ENCODE data around the gene HSD17B3. TPM values are rescaled to one million over a fixed set of nuclear protein-coding genes. Genes with fewer than 3 reads are reported as not detected.

Gene HSD17B3
- total and polyA plus RNA-seq, 2 donors (not counting 3 experiments of a cell fraction or from before 2014, with no cell fraction given): 0.46 TPM; not detected in 1

DNA sequence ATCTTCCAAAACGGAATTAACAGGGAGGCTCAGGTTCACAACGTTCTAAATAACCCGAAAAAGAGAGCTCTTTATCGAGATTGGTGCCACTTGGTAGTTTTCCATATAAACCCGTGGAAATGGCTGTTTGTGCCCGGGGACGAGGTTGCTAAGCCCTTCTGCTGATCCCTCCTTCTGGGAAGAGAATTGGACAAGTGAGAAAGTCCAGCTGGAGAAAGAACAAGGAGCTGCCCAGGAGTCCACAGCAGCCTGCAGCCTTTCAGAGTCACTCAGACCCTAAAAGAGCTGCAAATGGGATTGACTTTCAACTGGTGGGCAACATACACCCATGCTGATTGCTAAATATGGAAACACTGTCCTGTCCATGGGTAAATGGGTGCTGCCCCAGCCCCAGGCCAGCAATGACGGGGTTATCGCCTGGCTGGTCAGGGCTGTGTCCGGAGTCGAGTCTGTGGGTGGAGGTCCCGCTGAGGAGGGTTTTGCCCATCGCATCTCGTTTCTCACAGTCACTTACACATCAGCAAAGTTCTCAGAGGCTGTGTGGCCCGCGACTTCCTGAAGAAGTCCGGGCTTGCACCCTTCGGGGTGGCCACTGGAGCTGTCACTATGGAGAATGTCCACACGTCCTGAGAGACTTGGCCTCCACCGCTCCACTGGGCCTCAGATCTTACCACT is 40.7 kb upstream of the HSD17B3 start:
- no peaks in the 10 kb centered on the region for H4K20me1 ChIP-seq (replicated peaks; ENCODE audit: control insufficient read depth, extremely low read depth, insufficient read depth, low read length)
- H3K9me1 ChIP-seq (replicated peaks; ENCODE audit: control insufficient read depth, extremely low read depth, insufficient read depth, low read length): no peaks in the 10 kb centered on the region
- H3K9me3 ChIP-seq (replicated peaks; ENCODE audit: control insufficient read depth, insufficient read depth, low read length): no peaks in the 10 kb centered on the region
- DNase-seq (ENCODE audit: low read depth, low spot score) (no peak), FAIRE-seq (no peak)
- H3K4me2 ChIP-seq (ENCODE audit: insufficient read depth, low read length): no peak overlapping the region
- dilution Hi-C loops (cut with MboI; ENCODE audit: extremely low pct_ligation_motif_present, low sequenced_read_pairs): no loop called here
- H3K4me1 ChIP-seq (ENCODE audit: control insufficient read depth, extremely low read depth, insufficient read depth, low read length): peaks cover 27% of the 10 kb centered on the region
- intact Hi-C loops (cut with micrococcal nuclease): loop anchor here (5.0 kb wide), 1 partner anchor 225 kb away; no protein-coding TSS in a partner anchor
- CTCF ChIA-PET: interaction anchor here (0.8 to 2.9 kb wide), 2 partner anchors 15 to 324 kb away, joined by 3 to 43 read pairs; no protein-coding TSS in a partner anchor
- H3K79me2 ChIP-seq (ENCODE audit: control insufficient read depth, insufficient read depth, low read length): no peaks in the 10 kb centered on the region
- no peak overlapping the region for H2AFZ ChIP-seq (ENCODE audit: low read depth, low read length)
- no peak overlapping the region for H3K4me3 ChIP-seq (replicated peaks in 1 of 3; ENCODE audit: insufficient read depth in 1 of 3, low read depth in 1 of 3, low read length in 3 of 3)
- TF ChIP-seq POLR2A (IDR thresholded peaks at IDR 0.05; ENCODE audit: low read depth, low read length): no peak
- no peak for TF ChIP-seq POLR2AphosphoS5 (IDR thresholded peaks at IDR 0.05; ENCODE audit: insufficient read depth, low read depth, low read length)
- TF ChIP-seq MYC (IDR thresholded peaks at IDR 0.05; ENCODE audit: low read depth, low read length): no peak
- no peak overlapping the region for H3K9ac ChIP-seq (replicated peaks; ENCODE audit: extremely low read depth, insufficient read depth, low read length)
- H3K27ac ChIP-seq (ENCODE audit: insufficient read depth, low read depth, low read length): no peak overlapping the region
- peaks cover 0 to 3% of the 10 kb centered on the region in 2 experiments for H3K36me3 ChIP-seq (ENCODE audit: control insufficient read depth in 2 of 2, extremely low read depth in 1 of 2, insufficient read depth in 2 of 2, low read length in 2 of 2)
- BruUV-seq (replicated peaks): no TSS peak
- H3K27me3 ChIP-seq (ENCODE audit: control insufficient read depth in 2 of 2, insufficient read depth in 2 of 2, low read length in 2 of 2): no peaks in the 10 kb centered on the region
- POLR2A ChIA-PET: no interaction called here

- POLR2A ChIA-PET: no interaction called here
- no peaks in the 10 kb centered on the region for H3K79me2 ChIP-seq (ENCODE audit: control insufficient read depth, insufficient read depth, low read length)
Observed at GRCh38 chr9:96340707-96341106, 38.7 kb upstream of the HSD17B3 start.

More at GRCh38 chr9:96340707-96341106, 38.7 kb upstream of the HSD17B3 start:
- Histone ChIP-seq H2AFZ (ENCODE audit: low read depth, low read length) (no peak overlapping the region), H4K20me1 (replicated peaks; ENCODE audit: control insufficient read depth, extremely low read depth, insufficient read depth, low read length) (no peaks in the 10 kb centered on the region), H3K4me2 (ENCODE audit: insufficient read depth, low read length) (no peak overlapping the region), H3K4me1 (ENCODE audit: control insufficient read depth, extremely low read depth, insufficient read depth, low read length) (peaks cover 27% of the 10 kb centered on the region), H3K27ac (ENCODE audit: insufficient read depth, low read depth, low read length) (no peak overlapping the region), H3K9me3 (replicated peaks; ENCODE audit: control insufficient read depth, insufficient read depth, low read length) (no peaks in the 10 kb centered on the region), H3K4me3 (replicated peaks in 1 of 3; ENCODE audit: insufficient read depth in 1 of 3, low read depth in 1 of 3, low read length in 3 of 3) (no peak overlapping the region), H3K9ac (replicated peaks; ENCODE audit: extremely low read depth, insufficient read depth, low read length) (no peak overlapping the region), H3K9me1 (replicated peaks; ENCODE audit: control insufficient read depth, extremely low read depth, insufficient read depth, low read length) (no peaks in the 10 kb centered on the region), H3K36me3 (ENCODE audit: control insufficient read depth in 2 of 2, extremely low read depth in 1 of 2, insufficient read depth in 2 of 2, low read length in 2 of 2) (peaks cover 0 to 3% of the 10 kb centered on the region in 2 experiments), H3K27me3 (ENCODE audit: control insufficient read depth in 2 of 2, insufficient read depth in 2 of 2, low read length in 2 of 2) (no peaks in the 10 kb centered on the region)
- CTCF ChIA-PET: no interaction called here
- TF ChIP-seq GATA2 (IDR thresholded peaks at IDR 0.05; ENCODE audit: insufficient read depth, insufficient read length, low read depth, low read length): no peak
- TF ChIP-seq, protein P1, sequence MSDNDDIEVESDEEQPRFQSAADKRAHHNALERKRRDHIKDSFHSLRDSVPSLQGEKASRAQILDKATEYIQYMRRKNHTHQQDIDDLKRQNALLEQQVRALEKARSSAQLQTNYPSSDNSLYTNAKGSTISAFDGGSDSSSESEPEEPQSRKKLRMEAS (IDR thresholded peaks at IDR 0.05; ENCODE audit: insufficient read depth, insufficient read length): no peak
- dilution Hi-C loops (cut with MboI; ENCODE audit: extremely low pct_ligation_motif_present, low sequenced_read_pairs): no loop called here
- intact Hi-C loops (cut with micrococcal nuclease): loop anchor here (5.0 kb wide), 1 partner anchor 227 kb away; no protein-coding TSS in a partner anchor
- FAIRE-seq (no peak), DNase-seq (ENCODE audit: low read depth, low spot score) (no peak)
- BruUV-seq (replicated peaks): no TSS peak

All from endothelial cell of umbilical vein (primary cell).